Astrocyte (in vitro differentiated cells and primary cell): Measurements from ENCODE around the gene MEF2B.

Experiments used
- EZH2 ChIP-seq: IDR thresholded peaks from 2 replicates; pipeline ENCODE4 v1.6.1; 2012; ENCODE audit warnings: mild to moderate bottlenecking, low read length, inconsistent platforms; ENCODE audit not compliant: insufficient read depth
- TF ChIP-seq, protein P1 (sequence below): IDR thresholded peaks from 2 replicates; pipeline ENCODE4 v1.5.1; 2011; ENCODE audit warnings: low read depth, mild to moderate bottlenecking, inconsistent platforms, low read length, moderate library complexity; ENCODE audit not compliant: insufficient read depth

DNA sequence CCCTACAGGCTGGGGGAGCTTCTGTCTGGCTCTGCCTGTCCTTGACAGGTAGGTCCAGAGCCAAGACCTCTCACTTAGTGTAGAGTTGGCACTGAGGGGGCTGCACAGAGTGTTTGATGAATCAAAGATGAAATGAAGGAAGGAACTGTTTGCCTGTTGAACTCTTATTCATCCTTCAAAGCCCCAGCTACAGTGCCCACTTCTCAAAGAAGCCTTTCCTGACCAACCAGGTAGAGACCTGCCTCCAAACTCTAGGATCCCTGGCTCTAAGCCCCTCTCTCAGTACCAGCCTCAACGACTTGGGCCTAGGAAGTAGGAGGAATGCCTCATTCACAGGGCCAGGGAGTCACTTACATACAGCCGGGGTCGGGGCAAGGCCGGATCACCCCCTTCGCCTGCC, 22.7 kb downstream of the MEF2B start:
- TF ChIP-seq EZH2: no peak
- TF ChIP-seq, protein P1, sequence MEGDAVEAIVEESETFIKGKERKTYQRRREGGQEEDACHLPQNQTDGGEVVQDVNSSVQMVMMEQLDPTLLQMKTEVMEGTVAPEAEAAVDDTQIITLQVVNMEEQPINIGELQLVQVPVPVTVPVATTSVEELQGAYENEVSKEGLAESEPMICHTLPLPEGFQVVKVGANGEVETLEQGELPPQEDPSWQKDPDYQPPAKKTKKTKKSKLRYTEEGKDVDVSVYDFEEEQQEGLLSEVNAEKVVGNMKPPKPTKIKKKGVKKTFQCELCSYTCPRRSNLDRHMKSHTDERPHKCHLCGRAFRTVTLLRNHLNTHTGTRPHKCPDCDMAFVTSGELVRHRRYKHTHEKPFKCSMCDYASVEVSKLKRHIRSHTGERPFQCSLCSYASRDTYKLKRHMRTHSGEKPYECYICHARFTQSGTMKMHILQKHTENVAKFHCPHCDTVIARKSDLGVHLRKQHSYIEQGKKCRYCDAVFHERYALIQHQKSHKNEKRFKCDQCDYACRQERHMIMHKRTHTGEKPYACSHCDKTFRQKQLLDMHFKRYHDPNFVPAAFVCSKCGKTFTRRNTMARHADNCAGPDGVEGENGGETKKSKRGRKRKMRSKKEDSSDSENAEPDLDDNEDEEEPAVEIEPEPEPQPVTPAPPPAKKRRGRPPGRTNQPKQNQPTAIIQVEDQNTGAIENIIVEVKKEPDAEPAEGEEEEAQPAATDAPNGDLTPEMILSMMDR: no peak
